Omental fat pad (tissue), 4 donors: ENCODE measurements around the gene SEM1. TPM values are rescaled to one million over a fixed set of nuclear protein-coding genes. Genes with fewer than 3 reads are reported as not detected.

ENCODE experiments used
- ATAC-seq: fragments of 150-250 bp; one replicate; pipeline ENCODE4 v1.9.1; 2016; ENCODE audit warnings: mild to moderate bottlenecking, moderate library complexity; ENCODE audit not compliant: low FRiP score
- DNase-seq: peaks from one replicate; pipeline ENCODE4 v3.0.0-alpha.2; 2019; ENCODE audit warnings: low spot score
- CTCF ChIP-seq, 3 donors: fragments of 450-650 bp; IDR thresholded peaks; one replicate each; pipeline ENCODE4 v1.5.1; 2016 to 2017; ENCODE audit warnings: antibody characterized with exemption in 3 of 3, mild to moderate bottlenecking in 3 of 3, moderate library complexity in 2 of 3
- total RNA-seq, 4 donors: library from RNA; depleted of rRNA; stranded (reverse); fragments of >200 nt; gene quantifications; one replicate each; pipeline ENCODE4 v1.1.0, GENCODE V29; 2016

SEM1 gene
- total RNA-seq, 4 donors from 2014 or later: 22.3 to 54.5 (median 30.4) TPM

- DNase-seq (no peak), ATAC-seq (no peak)
- TF ChIP-seq CTCF (IDR thresholded peaks at IDR 0.05): no peak
These were observed 11.2 kb upstream of the SEM1 start for GRCh38 chr7:96720843-96721242.

GRCh38 chr7:96719164-96719563 lies 9.5 kb upstream of the SEM1 start:
- DNase-seq: no peak
- no peak for ATAC-seq
- no peak for TF ChIP-seq CTCF (IDR thresholded peaks at IDR 0.05)

- no peak for ATAC-seq
- TF ChIP-seq CTCF (IDR thresholded peaks at IDR 0.05): no peak
- DNase-seq: no peak
These were observed 8.7 kb upstream of the SEM1 start for GRCh38 chr7:96718107-96719003.

GRCh38 chr7:96713037-96713436 lies 3.4 kb upstream of the SEM1 start:
- no peak for DNase-seq
- no peak for TF ChIP-seq CTCF (IDR thresholded peaks at IDR 0.05)
- no peak for ATAC-seq

- no peak for ATAC-seq
- no peak for TF ChIP-seq CTCF (IDR thresholded peaks at IDR 0.05)
- DNase-seq: no peak
These were observed 898 bp upstream of the SEM1 start for GRCh38 chr7:96710544-96710943.

GRCh38 chr7:96708872-96709271 lies 774 bp downstream of the SEM1 start:
- no peak for TF ChIP-seq CTCF (IDR thresholded peaks at IDR 0.05)
- ATAC-seq (no peak), DNase-seq (no peak)
